ENCODE results near the gene SRSF8.

The SRSF8 gene

GRCh38 chr11:95072948-95073347, 6.2 kb downstream of the SRSF8 start:
- DNase-seq: no peak

- no peak for DNase-seq
These were observed 8.3 kb downstream of the SRSF8 start for GRCh38 chr11:95074792-95075563.

DNA sequence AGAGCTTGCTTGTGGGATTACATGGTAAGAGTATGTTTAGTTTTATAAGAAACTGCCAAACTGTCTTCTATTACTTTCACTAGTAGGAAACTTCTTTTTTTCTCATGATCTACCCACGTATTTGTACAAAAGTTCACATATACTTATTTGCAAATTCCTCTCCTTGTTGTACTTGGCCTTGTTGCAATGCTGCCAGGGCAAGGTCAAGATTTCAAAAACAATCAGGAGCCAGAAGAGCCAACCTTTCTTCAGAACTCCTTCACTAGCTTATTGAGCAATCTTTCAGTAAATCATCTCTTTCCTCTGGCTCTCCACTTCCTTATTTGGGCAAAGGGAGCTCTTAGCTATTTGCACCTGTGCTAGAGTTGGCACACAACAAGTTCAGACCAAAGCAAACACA, 9.7 kb downstream of the SRSF8 start:
- peak; percentile 46 for DNase-seq

DNA sequence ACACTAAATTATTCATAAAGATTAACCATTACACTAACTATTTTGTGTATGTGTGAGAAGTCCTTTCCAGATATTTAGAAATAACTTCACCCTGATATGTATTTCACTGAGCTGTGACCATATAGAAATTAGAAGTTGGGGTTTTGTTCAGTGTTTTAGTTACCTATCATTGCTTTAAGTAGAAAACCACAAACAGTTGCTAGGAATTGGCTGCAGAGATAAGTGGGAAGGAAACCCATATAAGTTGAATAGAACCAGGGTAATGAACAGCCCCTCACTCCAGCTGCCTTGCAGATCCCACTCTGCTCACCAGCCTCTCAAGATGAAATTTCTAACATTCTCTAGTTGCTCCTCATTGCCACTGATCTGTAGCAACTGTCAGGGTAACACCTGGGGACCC, 10.3 kb downstream of the SRSF8 start:
- DNase-seq: no peak

DNA sequence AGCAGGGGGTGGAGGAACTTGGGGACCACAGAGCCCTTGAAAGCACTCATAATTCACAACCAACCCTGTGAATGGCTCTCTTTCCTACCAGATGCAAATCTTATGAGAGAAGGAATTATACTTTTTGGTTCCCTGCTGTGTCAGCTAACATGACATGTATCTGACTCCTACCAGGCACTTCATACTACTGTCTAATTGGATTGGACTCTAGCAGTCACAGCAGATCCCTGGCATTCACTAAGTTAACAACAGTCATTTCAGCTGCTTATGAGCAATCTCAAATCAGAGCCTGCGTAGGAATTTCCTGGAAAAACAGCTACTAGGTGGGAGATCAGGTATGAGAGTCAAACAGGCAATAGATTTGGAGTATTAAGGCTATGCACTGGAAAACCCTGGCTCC, 11.8 kb downstream of the SRSF8 start:
- no peak for DNase-seq

GRCh38 chr11:95081010-95081409, 14.3 kb downstream of the SRSF8 start:
- no peak for DNase-seq

DNA sequence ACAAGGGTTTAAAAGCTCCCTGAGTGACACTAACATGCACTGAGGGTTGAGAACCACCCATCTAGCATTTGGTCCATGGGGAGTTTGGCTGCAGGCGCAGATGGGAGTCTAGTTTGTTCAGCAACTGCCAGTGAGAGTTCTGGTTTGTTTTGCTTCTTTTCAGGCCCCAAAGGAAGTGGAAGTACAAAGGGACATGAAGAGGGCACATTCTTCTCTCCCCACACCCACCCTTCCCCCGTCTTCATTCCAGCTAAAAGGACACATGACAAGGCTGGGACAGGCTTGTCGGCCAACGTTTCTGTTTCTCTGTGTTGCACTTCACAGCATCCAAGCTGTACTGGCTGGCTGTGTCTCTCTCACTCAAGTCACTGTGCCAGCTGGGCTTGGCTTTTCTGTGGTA, 14.7 kb downstream of the SRSF8 start:
- no peak for DNase-seq

- DNase-seq: no peak
These were observed 15.9 kb downstream of the SRSF8 start for GRCh38 chr11:95082576-95083001.

DNA sequence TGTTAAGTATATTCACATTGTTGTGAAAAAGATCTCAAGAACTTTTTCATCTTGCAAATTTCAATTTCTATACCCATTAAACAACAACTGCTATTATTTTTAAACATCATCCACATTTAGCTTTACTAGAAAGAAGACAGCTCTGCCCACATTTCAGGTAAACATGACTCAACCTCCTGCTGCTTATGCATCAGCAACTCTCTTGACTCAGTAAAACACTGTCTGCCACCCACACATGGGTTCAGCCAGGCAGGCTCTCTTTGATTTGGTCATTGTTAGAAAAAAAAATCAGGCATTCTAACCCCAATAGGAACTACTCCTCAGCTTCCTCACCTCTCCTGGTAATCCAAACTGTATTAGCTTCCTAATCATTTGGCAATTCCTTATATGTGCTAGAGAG, 17.8 kb downstream of the SRSF8 start:
- DNase-seq: no peak

DNA sequence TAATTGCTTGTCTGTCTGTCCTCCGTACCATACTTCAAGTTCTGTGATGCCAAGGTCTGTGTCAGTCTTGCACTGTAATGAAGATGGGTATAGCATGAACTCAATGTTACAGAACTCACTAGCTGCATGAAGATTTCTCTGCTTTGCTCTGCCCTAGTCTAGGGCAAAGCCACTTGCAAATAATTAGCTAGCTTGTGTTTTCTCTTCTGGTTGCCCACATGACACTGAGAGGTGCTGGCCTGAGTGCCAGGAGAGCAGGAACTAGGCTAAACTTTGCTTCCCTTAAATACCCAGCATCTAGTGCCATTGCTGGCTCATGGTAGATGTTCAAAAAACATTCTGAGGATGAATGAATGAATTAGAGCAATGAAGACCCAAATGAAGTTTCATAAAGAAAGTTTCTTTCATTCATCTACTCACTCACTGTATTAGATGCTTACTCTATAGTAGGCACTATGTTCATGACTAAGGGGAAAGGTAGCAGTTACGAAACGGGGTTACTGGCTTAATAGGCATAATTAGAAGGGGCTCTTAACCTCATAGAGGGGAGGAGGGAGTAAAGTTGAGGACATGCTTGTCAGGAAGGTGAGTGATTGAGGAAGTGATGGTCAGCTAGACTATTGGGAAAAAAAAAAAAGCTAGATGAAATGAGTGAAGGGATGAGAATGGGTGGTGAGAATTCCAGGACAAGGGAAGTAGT, 18.5 kb downstream of the SRSF8 start:
- no peak for DNase-seq

- DNase-seq: no peak
These were observed 19.4 kb downstream of the SRSF8 start for GRCh38 chr11:95086151-95086550.

DNA sequence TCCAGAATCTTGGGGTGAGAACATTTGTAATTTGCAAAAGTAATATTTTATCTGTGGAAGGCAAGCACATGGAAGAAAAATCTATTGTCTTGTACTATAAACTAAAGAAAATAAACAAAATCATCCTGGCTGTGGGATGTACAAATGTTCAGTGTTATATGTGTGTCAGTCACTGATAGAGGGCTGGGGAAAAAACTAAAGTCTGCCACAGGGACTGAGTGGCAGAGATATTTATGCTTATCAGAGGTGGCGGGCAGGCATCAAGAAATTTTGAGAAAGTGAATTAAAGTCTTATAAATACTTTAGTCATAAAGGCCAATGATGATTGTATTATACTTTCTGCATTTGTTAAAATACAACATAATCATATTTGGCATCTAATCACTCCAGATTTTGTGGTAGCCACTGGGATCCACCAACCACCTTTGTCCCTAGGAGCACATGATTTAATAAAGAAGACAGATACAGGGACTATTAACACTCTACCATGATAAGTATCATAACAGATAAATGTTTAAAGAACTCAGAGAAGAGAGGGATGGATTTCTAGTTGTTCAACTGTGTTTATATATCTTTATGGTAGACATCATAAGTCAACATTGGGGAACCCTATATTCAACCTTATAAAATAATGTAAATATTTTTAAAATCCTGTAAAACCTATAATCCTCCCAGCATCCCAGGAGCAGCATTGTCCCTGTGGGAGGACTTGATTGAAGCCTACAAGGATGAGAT, 20.3 kb downstream of the SRSF8 start:
- no peak for DNase-seq

- DNase-seq: no peak
These were observed 22.4 kb downstream of the SRSF8 start for GRCh38 chr11:95088946-95089619.

- peak; percentile 87 for DNase-seq
These were observed 23.2 kb downstream of the SRSF8 start, which contains the start of gene ENDOD1 for GRCh38 chr11:95089620-95090542. Gene ENDOD1 (plus strand): TSS chr11:95089846. CDS start chr11:95089928, 82 bp downstream.

- no peak for DNase-seq
These were observed 25.0 kb downstream of the SRSF8 start for GRCh38 chr11:95091663-95092180.

- DNase-seq: peak; percentile 73
These were observed 26.0 kb downstream of the SRSF8 start for GRCh38 chr11:95092549-95093324.

GRCh38 chr11:95093548-95093947, 26.8 kb downstream of the SRSF8 start:
- no peak for DNase-seq

- peak; percentile 75 for DNase-seq
These were observed 29.3 kb downstream of the SRSF8 start for GRCh38 chr11:95095858-95096587.

DNA sequence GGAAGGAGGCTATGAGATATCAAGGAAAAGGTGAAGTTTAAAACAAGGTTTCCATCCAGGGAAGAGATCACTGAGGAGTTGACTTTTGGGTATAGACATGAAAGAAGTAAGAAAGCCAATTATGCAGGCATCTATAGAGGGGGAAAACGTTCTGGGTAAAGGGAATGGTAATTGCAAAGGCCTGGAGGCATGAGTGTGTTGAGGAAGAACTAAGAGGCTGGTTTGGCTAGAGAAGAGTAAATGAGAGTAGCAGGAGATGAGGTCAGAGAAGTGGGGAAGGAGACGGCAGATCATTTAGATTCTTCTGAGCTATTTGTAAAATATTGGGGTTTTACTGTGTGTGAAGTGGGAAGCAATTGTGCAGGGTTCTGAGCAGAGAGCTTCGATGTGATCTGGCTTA, 30.5 kb downstream of the SRSF8 start:
- DNase-seq: no peak

- no peak for DNase-seq
These were observed 32.1 kb downstream of the SRSF8 start for GRCh38 chr11:95098826-95099225.

Measured in fibroblast of skin of right biceps (primary cell).